Osteocyte (in vitro differentiated cells): ENCODE measurements around the gene RAB35. TPM values are rescaled to one million over a fixed set of nuclear protein-coding genes. Genes with fewer than 3 reads are reported as not detected.

Experiments used
- DNase-seq: peaks from one replicate; pipeline ENCODE4 v3.0.0; 2021; ENCODE audit warnings: mixed read lengths; ENCODE audit not compliant: unreplicated experiment; ENCODE audit errors: extremely low spot score
- H3K27ac Mint-ChIP-seq: one replicate; pipeline ENCODE4 v1.8.0; 2021; ENCODE audit warnings: mild to moderate bottlenecking, mixed read lengths; ENCODE audit not compliant: unreplicated experiment
- H3K27me3 Mint-ChIP-seq: one replicate; pipeline ENCODE4 v1.8.0; 2021; ENCODE audit warnings: mixed read lengths; ENCODE audit not compliant: unreplicated experiment
- H3K36me3 Mint-ChIP-seq: one replicate; pipeline ENCODE4 v1.8.0; 2021; ENCODE audit warnings: mixed read lengths; ENCODE audit not compliant: unreplicated experiment
- H3K4me1 Mint-ChIP-seq: one replicate; pipeline ENCODE4 v1.8.0; 2021; ENCODE audit warnings: mixed read lengths; ENCODE audit not compliant: unreplicated experiment
- H3K4me3 Mint-ChIP-seq: one replicate; pipeline ENCODE4 v1.8.0; 2021; ENCODE audit warnings: mild to moderate bottlenecking, moderate library complexity, mixed read lengths; ENCODE audit not compliant: unreplicated experiment
- H3K9me3 Mint-ChIP-seq: one replicate; pipeline ENCODE4 v1.8.0; 2021; ENCODE audit warnings: mixed read lengths; ENCODE audit not compliant: unreplicated experiment
- CTCF ChIP-seq: fragments of 200-600 bp; sonication (generic); IDR thresholded peaks from 2 replicates; pipeline ENCODE4 v1.5.0; 2021; ENCODE audit warnings: antibody characterized with exemption, mild to moderate bottlenecking, moderate library complexity
- total RNA-seq: library from RNA; stranded (reverse); gene quantifications from 2 replicates; pipeline ENCODE4 v1.2.1, GENCODE V29; 2021

The RAB35 gene
- total RNA-seq, 1 donor from 2014 or later: 47.1 TPM

- H3K27me3 Mint-ChIP-seq: peaks cover 67% of the 10 kb centered on the region
- no peak for DNase-seq
- H3K36me3 Mint-ChIP-seq: no peaks in the 10 kb centered on the region
Measured at GRCh38 chr12:120066341-120066740, 50.2 kb downstream of the RAB35 start.

GRCh38 chr12:120065472-120065871, 51.1 kb downstream of the RAB35 start:
- Mint-ChIP-seq H3K4me3 (no peak overlapping the region), H3K36me3 (no peaks in the 10 kb centered on the region), H3K27ac (no peak overlapping the region), H3K27me3 (peaks cover 73% of the 10 kb centered on the region), H3K9me3 (no peaks in the 10 kb centered on the region), H3K4me1 (no peaks in the 10 kb centered on the region)
- no peak for DNase-seq
- TF ChIP-seq CTCF: no peak

More at GRCh38 chr12:120066341-120066740, 50.2 kb downstream of the RAB35 start:
- H3K4me1 Mint-ChIP-seq: no peaks in the 10 kb centered on the region
- no peak overlapping the region for H3K4me3 Mint-ChIP-seq
- H3K9me3 Mint-ChIP-seq: no peaks in the 10 kb centered on the region
- H3K27ac Mint-ChIP-seq: no peak overlapping the region
- no peak for TF ChIP-seq CTCF

GRCh38 chr12:120064054-120064940, 52.3 kb downstream of the RAB35 start:
- Mint-ChIP-seq H3K36me3 (no peaks in the 10 kb centered on the region), H3K27me3 (peaks cover 71% of the 10 kb centered on the region), H3K4me1 (no peaks in the 10 kb centered on the region), H3K9me3 (no peaks in the 10 kb centered on the region), H3K4me3 (no peak overlapping the region), H3K27ac (no peak overlapping the region)
- DNase-seq: no peak
- TF ChIP-seq CTCF: no peak

- H3K36me3 Mint-ChIP-seq: no peaks in the 10 kb centered on the region
- no peaks in the 10 kb centered on the region for H3K4me1 Mint-ChIP-seq
- no peak overlapping the region for H3K4me3 Mint-ChIP-seq
- no peak for TF ChIP-seq CTCF
- H3K9me3 Mint-ChIP-seq: no peaks in the 10 kb centered on the region
- H3K27ac Mint-ChIP-seq: no peak overlapping the region
- DNase-seq: no peak
- H3K27me3 Mint-ChIP-seq: peaks cover 66% of the 10 kb centered on the region
Measured at GRCh38 chr12:120062976-120063579, 53.5 kb downstream of the RAB35 start.

- Mint-ChIP-seq H3K27ac (no peak overlapping the region), H3K4me3 (no peak overlapping the region), H3K27me3 (peaks cover 64% of the 10 kb centered on the region), H3K36me3 (no peaks in the 10 kb centered on the region), H3K4me1 (no peaks in the 10 kb centered on the region), H3K9me3 (no peaks in the 10 kb centered on the region)
- DNase-seq: no peak
- TF ChIP-seq CTCF: no peak
Measured at GRCh38 chr12:120061575-120062214, 54.9 kb downstream of the RAB35 start.
